Karpas-422 (cell line): ENCODE data around the gene SPATA20. TPM values are rescaled to one million over a fixed set of nuclear protein-coding genes. Genes with fewer than 3 reads are reported as not detected.
A peak's percentile ranks its signal among the peaks of the same experiment; 100 is the strongest.

Experiments used
- DNase-seq: peaks from one replicate; pipeline ENCODE4 v3.0.0-alpha.2; 2015
- H2AFZ ChIP-seq: fragments of 200-600 bp; sonication (generic); 2 replicates; pipeline ENCODE4 v1.6.1; 2014; ENCODE audit warnings: antibody characterized with exemption, low read length, mixed read lengths
- H3K27ac ChIP-seq: fragments of 200-600 bp; sonication (generic); 2 replicates; pipeline ENCODE4 v1.5.1; 2014; ENCODE audit warnings: mild to moderate bottlenecking, low read length, moderate library complexity
- H3K27me3 ChIP-seq: fragments of 200-600 bp; sonication (generic); 2 replicates; pipeline ENCODE4 v1.6.1; 2014; ENCODE audit warnings: low read length, mixed read lengths
- H3K36me3 ChIP-seq: fragments of 200-600 bp; sonication (generic); 2 replicates; pipeline ENCODE4 v1.6.1; 2014; ENCODE audit warnings: low read length, mixed read lengths; ENCODE audit not compliant: insufficient read depth
- H3K4me1 ChIP-seq: fragments of 200-600 bp; sonication (generic); 2 replicates; pipeline ENCODE4 v1.6.1; 2014; ENCODE audit warnings: mild to moderate bottlenecking, low read length, mixed read lengths
- H3K4me2 ChIP-seq: fragments of 200-600 bp; sonication (generic); 2 replicates; pipeline ENCODE4 v1.6.1; 2014; ENCODE audit warnings: low read length, low read depth, mild to moderate bottlenecking; ENCODE audit not compliant: poor library complexity, severe bottlenecking
- H3K4me3 ChIP-seq: fragments of 200-600 bp; sonication (generic); 2 replicates; pipeline ENCODE4 v1.5.1; 2014; ENCODE audit warnings: mild to moderate bottlenecking, antibody characterized with exemption, low read length, mixed read lengths
- H3K79me2 ChIP-seq: fragments of 200-600 bp; sonication (generic); 2 replicates; pipeline ENCODE4 v1.6.1; 2014; ENCODE audit warnings: mild to moderate bottlenecking, low read length, mixed read lengths
- H3K9ac ChIP-seq: fragments of 200-600 bp; sonication (generic); 2 replicates; pipeline ENCODE4 v1.6.0; 2014; ENCODE audit warnings: low read length
- H3K9me2 ChIP-seq: fragments of 200-600 bp; sonication (generic), shearing (Covaris generic); replicated peaks from 2 replicates; pipeline ENCODE4 v1.6.0; 2014; ENCODE audit warnings: mild to moderate bottlenecking, low read length, moderate library complexity; ENCODE audit not compliant: insufficient read depth
- H3K9me3 ChIP-seq: fragments of 300-700, 200-600 bp; sonication (generic); 2 replicates; pipeline ENCODE4 v1.6.1; 2014; ENCODE audit warnings: low read length, mixed read lengths
- H4K20me1 ChIP-seq: fragments of 200-600 bp; sonication (generic); 2 replicates; pipeline ENCODE4 v1.6.1; 2014; ENCODE audit warnings: mild to moderate bottlenecking, antibody characterized with exemption, low read length, low read depth; ENCODE audit not compliant: insufficient read depth
- total RNA-seq: library from RNA; depleted of rRNA; stranded (reverse); fragments of >200 nt; shearing (Covaris generic); gene quantifications from 2 replicates; pipeline ENCODE4 v1.2.3, GENCODE V29; 2014; ENCODE audit warnings: low replicate concordance

SPATA20 gene
- total RNA-seq, 1 experiment from 2014 or later: 38.8 TPM

DNA sequence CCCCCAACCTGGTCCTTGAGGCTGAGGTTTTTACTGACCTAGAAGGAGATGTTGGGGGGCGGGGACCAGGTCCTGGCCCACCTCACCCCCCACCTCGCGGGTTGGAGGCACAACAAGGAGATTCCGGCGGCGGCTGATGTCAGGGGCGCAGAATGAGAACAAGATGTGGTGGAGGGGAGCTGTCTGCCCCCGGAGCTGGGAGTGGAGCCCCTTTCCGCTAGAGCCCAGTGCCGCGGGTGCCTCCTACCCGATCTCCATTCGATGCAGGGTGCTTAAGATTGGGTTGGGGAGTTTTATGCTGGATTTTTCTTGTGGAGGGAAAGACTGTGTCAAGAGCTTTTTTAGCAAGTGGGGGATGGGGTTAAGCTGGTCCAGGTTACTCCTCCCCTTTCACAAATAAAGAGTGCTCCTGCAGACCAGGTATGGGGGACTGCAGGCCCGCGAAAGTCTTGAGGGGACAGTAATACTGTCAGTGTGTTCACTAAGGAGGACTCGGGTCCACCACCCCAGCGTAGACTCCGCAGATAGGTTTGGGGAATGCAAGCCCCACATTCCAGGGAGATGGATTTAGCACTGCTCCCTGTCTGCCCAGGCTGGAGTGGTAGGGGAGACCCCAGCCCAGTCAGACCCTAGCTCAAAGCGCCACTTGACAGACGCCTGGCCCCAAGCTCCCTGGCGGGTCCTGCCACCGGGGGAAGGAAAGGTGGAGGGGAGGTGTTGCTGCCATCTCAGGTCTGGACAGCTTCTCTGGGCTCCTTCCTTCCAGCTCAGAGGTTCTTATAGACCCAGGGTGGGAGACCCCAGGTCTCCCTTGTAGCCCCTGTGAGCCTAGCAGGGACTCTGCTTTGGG is 15.5 kb downstream of the SPATA20 start:
- H3K27me3 ChIP-seq: no peaks in the 10 kb centered on the region
- peaks cover 11% of the 10 kb centered on the region; the same call in 1 of the 2 replicates for H4K20me1 ChIP-seq

DNA sequence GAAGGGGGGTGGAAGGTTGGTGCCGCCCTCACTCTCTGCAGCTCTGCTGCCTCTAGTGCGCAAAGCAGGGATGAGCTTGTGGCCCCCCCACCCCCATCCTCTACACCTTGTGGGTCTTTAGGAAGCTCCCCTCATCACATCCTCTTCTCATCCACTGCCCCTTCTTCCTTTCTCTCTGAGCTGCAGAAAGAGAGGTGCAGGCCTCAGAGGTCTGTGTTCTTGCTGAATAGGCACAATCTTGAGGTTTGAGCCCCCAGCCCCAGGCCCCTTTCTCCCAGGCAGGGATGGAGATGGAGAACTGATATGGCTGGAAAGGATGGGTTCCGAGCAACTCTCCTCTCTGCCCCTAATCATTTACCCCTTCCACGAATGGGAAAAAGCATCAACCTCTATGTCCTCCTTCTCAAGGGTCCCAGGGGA is 16.1 kb downstream of the SPATA20 start:
- Histone ChIP-seq H3K27me3 (no peaks in the 10 kb centered on the region), H3K4me3 (no peak overlapping the region)
- DNase-seq: no peak

More for the DNA sequence above, 15.5 kb downstream of the SPATA20 start:
- H3K9me2 ChIP-seq: no peaks in the 10 kb centered on the region
- H3K4me1 ChIP-seq: peaks cover 4% of the 10 kb centered on the region
- no peak overlapping the region for H3K4me3 ChIP-seq
- no peak overlapping the region for H3K4me2 ChIP-seq
- no peak overlapping the region for H3K27ac ChIP-seq
- no peak overlapping the region for H2AFZ ChIP-seq
- H3K9me3 ChIP-seq: no peaks in the 10 kb centered on the region
- DNase-seq: no peak
- no peaks in the 10 kb centered on the region for H3K79me2 ChIP-seq
- no peaks in the 10 kb centered on the region for H3K36me3 ChIP-seq
- H3K9ac ChIP-seq: no peak overlapping the region

DNA sequence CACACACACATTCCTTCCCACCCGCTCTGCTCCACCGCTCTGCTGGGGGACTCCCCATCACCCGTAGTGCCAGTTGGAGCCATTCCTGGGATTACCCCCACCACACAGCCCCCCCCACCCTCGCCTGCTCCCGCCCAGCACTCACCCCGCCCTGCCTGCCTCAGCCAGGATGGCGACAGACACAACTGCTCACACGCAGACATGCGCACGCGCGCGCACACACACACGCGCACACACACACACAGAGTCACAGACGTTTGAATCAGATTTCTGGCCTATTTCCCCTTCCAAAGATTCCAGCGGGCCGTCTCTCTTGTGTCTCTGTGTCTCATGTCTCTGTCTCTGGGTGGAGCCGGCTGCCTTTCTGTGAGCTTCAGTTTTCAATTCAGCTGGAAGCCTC is 17.9 kb downstream of the SPATA20 start:
- H3K4me2 ChIP-seq: no peak overlapping the region
- H2AFZ ChIP-seq: no peak overlapping the region
- H3K79me2 ChIP-seq: no peaks in the 10 kb centered on the region
- H3K4me3 ChIP-seq: no peak overlapping the region
- H3K27ac ChIP-seq: no peak overlapping the region
- H3K36me3 ChIP-seq: no peaks in the 10 kb centered on the region
- no peak overlapping the region for H3K9ac ChIP-seq
- H3K9me2 ChIP-seq: no peaks in the 10 kb centered on the region
- H3K4me1 ChIP-seq: peaks cover 4% of the 10 kb centered on the region
- peaks cover 7% of the 10 kb centered on the region; the same call in 1 of the 2 replicates for H4K20me1 ChIP-seq
- no peaks in the 10 kb centered on the region for H3K27me3 ChIP-seq
- no peaks in the 10 kb centered on the region for H3K9me3 ChIP-seq
- DNase-seq: no peak

More for the DNA sequence above, 16.1 kb downstream of the SPATA20 start:
- no peaks in the 10 kb centered on the region for H3K36me3 ChIP-seq
- H3K27ac ChIP-seq: no peak overlapping the region
- peaks cover 4% of the 10 kb centered on the region for H3K4me1 ChIP-seq
- no peak overlapping the region for H2AFZ ChIP-seq
- H3K9ac ChIP-seq: no peak overlapping the region
- peaks cover 11% of the 10 kb centered on the region; the same call in 1 of the 2 replicates for H4K20me1 ChIP-seq
- H3K9me3 ChIP-seq: no peaks in the 10 kb centered on the region
- no peaks in the 10 kb centered on the region for H3K9me2 ChIP-seq
- no peak overlapping the region for H3K4me2 ChIP-seq
- H3K79me2 ChIP-seq: no peaks in the 10 kb centered on the region

GRCh38 chr17:50565402-50566350 is 18.7 kb downstream of the SPATA20 start:
- Histone ChIP-seq H3K9me2 (no peaks in the 10 kb centered on the region), H3K9me3 (no peaks in the 10 kb centered on the region), H3K9ac (no peak overlapping the region), H4K20me1 (peaks cover 4% of the 10 kb centered on the region; the same call in 1 of the 2 replicates), H2AFZ (no peak overlapping the region), H3K27me3 (no peaks in the 10 kb centered on the region), H3K4me3 (no peak overlapping the region), H3K27ac (no peak overlapping the region), H3K79me2 (no peaks in the 10 kb centered on the region), H3K4me2 (no peak overlapping the region), H3K4me1 (peaks cover 3% of the 10 kb centered on the region), H3K36me3 (no peaks in the 10 kb centered on the region)
- DNase-seq: peak; percentile 59

- Histone ChIP-seq H4K20me1 (peaks cover 4% of the 10 kb centered on the region; the same call in 1 of the 2 replicates), H3K36me3 (no peaks in the 10 kb centered on the region), H3K9ac (no peak overlapping the region), H3K9me3 (no peaks in the 10 kb centered on the region), H3K27ac (no peak overlapping the region), H3K79me2 (no peaks in the 10 kb centered on the region), H3K4me3 (no peak overlapping the region), H2AFZ (no peak overlapping the region), H3K4me2 (no peak overlapping the region), H3K27me3 (no peaks in the 10 kb centered on the region), H3K9me2 (no peaks in the 10 kb centered on the region), H3K4me1 (no peaks in the 10 kb centered on the region)
- no peak for DNase-seq
Measured at GRCh38 chr17:50566886-50567285, 19.9 kb downstream of the SPATA20 start.

DNA sequence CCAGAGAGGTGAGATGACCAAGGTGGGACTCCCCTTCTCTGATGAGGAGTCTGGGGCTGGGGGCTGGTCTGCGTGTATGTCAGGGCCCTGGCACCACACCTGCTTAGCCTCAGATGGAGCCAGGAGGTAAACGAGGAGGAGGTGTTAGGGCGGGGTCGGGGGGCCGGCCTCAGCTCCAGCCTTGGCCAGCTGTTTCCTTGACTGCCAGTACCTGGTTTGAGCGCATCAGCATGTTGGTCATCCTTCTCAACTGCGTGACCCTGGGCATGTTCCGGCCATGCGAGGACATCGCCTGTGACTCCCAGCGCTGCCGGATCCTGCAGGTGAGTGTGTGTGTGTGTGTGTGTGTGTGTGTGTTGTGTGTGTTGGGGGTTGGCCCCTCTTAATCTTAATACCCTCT is 21.7 kb downstream of the SPATA20 start:
- H3K27me3 ChIP-seq: no peaks in the 10 kb centered on the region
- H2AFZ ChIP-seq: no peak overlapping the region
- no peak overlapping the region for H3K9ac ChIP-seq
- H3K79me2 ChIP-seq: no peaks in the 10 kb centered on the region
- no peak for DNase-seq
- no peaks in the 10 kb centered on the region for H3K36me3 ChIP-seq
- no peak overlapping the region for H3K4me2 ChIP-seq
- no peaks in the 10 kb centered on the region for H4K20me1 ChIP-seq
- no peaks in the 10 kb centered on the region for H3K9me3 ChIP-seq
- H3K27ac ChIP-seq: no peak overlapping the region
- no peak overlapping the region for H3K4me3 ChIP-seq
- no peaks in the 10 kb centered on the region for H3K9me2 ChIP-seq
- no peaks in the 10 kb centered on the region for H3K4me1 ChIP-seq

- H3K4me3 ChIP-seq: no peak overlapping the region
- no peaks in the 10 kb centered on the region for H3K27me3 ChIP-seq
- H3K9ac ChIP-seq: no peak overlapping the region
- no peak overlapping the region for H2AFZ ChIP-seq
- H3K79me2 ChIP-seq: no peaks in the 10 kb centered on the region
- H3K4me2 ChIP-seq: no peak overlapping the region
- DNase-seq: no peak
- H3K9me2 ChIP-seq: no peaks in the 10 kb centered on the region
- no peaks in the 10 kb centered on the region for H3K4me1 ChIP-seq
- no peaks in the 10 kb centered on the region for H4K20me1 ChIP-seq
- no peak overlapping the region for H3K27ac ChIP-seq
- no peaks in the 10 kb centered on the region for H3K9me3 ChIP-seq
- H3K36me3 ChIP-seq: no peaks in the 10 kb centered on the region
Measured at GRCh38 chr17:50569592-50569991, 22.6 kb downstream of the SPATA20 start.

- no peaks in the 10 kb centered on the region for H3K4me1 ChIP-seq
- H3K27me3 ChIP-seq: no peaks in the 10 kb centered on the region
- H3K9me2 ChIP-seq: no peaks in the 10 kb centered on the region
- no peak overlapping the region for H3K9ac ChIP-seq
- H2AFZ ChIP-seq: no peak overlapping the region
- H3K36me3 ChIP-seq: no peaks in the 10 kb centered on the region
- H3K4me3 ChIP-seq: no peak overlapping the region
- no peaks in the 10 kb centered on the region for H4K20me1 ChIP-seq
- no peaks in the 10 kb centered on the region for H3K79me2 ChIP-seq
- no peak overlapping the region for H3K4me2 ChIP-seq
- no peaks in the 10 kb centered on the region for H3K9me3 ChIP-seq
- DNase-seq: no peak
- no peak overlapping the region for H3K27ac ChIP-seq
Measured at GRCh38 chr17:50570032-50570431, 23.1 kb downstream of the SPATA20 start.
